ENCODE results near the gene F13A1.

F13A1 gene

DNA sequence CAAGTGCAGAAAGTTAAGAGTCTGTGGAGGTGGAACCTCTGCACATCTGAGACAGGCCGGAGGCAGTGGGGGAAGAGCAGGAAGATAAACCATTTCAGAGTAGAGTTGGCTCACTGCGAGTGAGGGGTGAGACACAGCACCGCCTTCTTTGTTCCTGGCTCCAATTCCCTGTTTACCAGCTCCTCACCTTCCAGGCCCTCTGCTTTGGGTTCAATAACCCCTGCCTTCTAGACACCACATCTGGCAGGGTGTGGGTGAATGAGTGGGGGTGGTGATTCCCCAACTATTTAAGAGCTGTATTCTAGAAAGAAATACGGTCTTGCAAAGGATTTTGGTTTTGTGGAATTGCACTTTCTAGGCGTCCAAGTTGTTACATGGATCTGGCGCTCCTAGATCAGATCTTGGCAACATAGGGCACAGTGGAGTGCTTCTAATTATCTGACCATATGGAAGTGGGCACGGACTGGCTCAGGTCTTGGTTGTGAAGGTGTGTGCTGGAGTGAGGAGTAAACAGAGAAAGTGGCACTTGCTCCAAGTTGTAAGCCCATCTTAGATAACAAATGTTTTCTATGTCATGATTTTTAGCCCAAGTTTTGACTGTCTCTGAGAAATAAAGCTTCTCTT, 172.2 kb downstream of the F13A1 start:
- Histone ChIP-seq H3K79me2 (ENCODE audit: insufficient read depth, low read length) (no peaks in the 10 kb centered on the region), H3K27me3 (ENCODE audit: low read length) (no peaks in the 10 kb centered on the region), H3F3A (ENCODE audit: insufficient read depth) (no peaks in the 10 kb centered on the region), H3K9me2 (replicated peaks; ENCODE audit: insufficient read depth, low read length) (no peaks in the 10 kb centered on the region), H4K20me1 (ENCODE audit: low read depth, low read length) (no peaks in the 10 kb centered on the region), H3K4me3 (ENCODE audit: insufficient read depth, low read length, poor library complexity, severe bottlenecking) (no peak overlapping the region), H2AFZ (ENCODE audit: low read depth, low read length, severe bottlenecking) (no peak overlapping the region), H3K9me3 (ENCODE audit: insufficient read depth, low read length) (no peaks in the 10 kb centered on the region), H3K4me2 (ENCODE audit: low read depth, low read length, poor library complexity, severe bottlenecking) (no peak overlapping the region), H3K27ac (ENCODE audit: low read depth, low read length) (no peak overlapping the region), H3K36me3 (ENCODE audit: low read length) (no peaks in the 10 kb centered on the region), H3K9ac (ENCODE audit: low read length) (no peak overlapping the region)
- TF ChIP-seq, protein P1, sequence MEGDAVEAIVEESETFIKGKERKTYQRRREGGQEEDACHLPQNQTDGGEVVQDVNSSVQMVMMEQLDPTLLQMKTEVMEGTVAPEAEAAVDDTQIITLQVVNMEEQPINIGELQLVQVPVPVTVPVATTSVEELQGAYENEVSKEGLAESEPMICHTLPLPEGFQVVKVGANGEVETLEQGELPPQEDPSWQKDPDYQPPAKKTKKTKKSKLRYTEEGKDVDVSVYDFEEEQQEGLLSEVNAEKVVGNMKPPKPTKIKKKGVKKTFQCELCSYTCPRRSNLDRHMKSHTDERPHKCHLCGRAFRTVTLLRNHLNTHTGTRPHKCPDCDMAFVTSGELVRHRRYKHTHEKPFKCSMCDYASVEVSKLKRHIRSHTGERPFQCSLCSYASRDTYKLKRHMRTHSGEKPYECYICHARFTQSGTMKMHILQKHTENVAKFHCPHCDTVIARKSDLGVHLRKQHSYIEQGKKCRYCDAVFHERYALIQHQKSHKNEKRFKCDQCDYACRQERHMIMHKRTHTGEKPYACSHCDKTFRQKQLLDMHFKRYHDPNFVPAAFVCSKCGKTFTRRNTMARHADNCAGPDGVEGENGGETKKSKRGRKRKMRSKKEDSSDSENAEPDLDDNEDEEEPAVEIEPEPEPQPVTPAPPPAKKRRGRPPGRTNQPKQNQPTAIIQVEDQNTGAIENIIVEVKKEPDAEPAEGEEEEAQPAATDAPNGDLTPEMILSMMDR (IDR thresholded peaks at IDR 0.05; ENCODE audit: insufficient read depth, low read length, poor library complexity, severe bottlenecking): no peak
- TF ChIP-seq EZH2phosphoT487 (conservative IDR thresholded peaks at IDR 0.05; ENCODE audit: low read length): no peak

DNA sequence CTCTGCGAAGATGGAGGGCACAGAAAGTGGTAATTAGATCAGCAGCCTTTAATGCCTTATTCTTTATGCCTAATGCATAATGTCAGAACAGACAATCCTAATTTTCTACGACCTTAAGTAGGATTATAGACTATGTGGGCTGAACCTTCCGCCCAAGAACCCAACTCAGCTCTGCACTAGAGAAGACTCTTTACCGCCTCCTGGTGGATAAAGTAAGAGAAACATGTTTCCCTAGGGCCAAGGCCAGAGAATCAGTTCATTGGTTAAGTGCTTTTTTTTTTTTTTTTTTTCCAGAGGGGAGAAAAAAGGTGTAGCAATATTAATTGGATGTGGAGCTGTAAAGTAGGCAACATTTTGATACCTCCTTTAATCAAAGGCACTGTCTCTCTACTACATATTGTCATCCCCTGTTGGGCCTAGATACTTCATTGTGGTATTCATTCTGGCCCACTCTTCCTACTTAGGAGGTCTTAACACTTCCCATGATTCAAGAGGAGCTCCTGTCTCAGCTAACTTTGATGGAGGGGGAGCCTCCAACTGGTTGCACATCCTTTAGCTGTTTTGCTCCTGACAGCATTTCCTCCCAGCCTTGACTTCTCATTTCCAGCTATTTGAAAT, 188.9 kb downstream of the F13A1 start:
- Histone ChIP-seq H3K9ac (ENCODE audit: low read length) (no peak overlapping the region), H3K4me2 (ENCODE audit: low read depth, low read length, poor library complexity, severe bottlenecking) (no peak overlapping the region), H3K9me3 (ENCODE audit: insufficient read depth, low read length) (no peaks in the 10 kb centered on the region), H3K9me2 (replicated peaks; ENCODE audit: insufficient read depth, low read length) (no peaks in the 10 kb centered on the region), H3K79me2 (ENCODE audit: insufficient read depth, low read length) (no peaks in the 10 kb centered on the region), H3K36me3 (ENCODE audit: low read length) (no peaks in the 10 kb centered on the region), H3F3A (ENCODE audit: insufficient read depth) (no peaks in the 10 kb centered on the region), H3K27me3 (ENCODE audit: low read length) (no peaks in the 10 kb centered on the region), H3K4me3 (ENCODE audit: insufficient read depth, low read length, poor library complexity, severe bottlenecking) (no peak overlapping the region), H4K20me1 (ENCODE audit: low read depth, low read length) (no peaks in the 10 kb centered on the region), H2AFZ (ENCODE audit: low read depth, low read length, severe bottlenecking) (no peak overlapping the region), H3K27ac (ENCODE audit: low read depth, low read length) (no peak overlapping the region)
- TF ChIP-seq EZH2phosphoT487 (conservative IDR thresholded peaks at IDR 0.05; ENCODE audit: low read length): no peak
- TF ChIP-seq, protein P1 (IDR thresholded peaks at IDR 0.05; ENCODE audit: insufficient read depth, low read length, poor library complexity, severe bottlenecking): peak; percentile 91

GRCh38 chr6:6125495-6125894, 195.0 kb downstream of the F13A1 start:
- Histone ChIP-seq H2AFZ (ENCODE audit: low read depth, low read length, severe bottlenecking) (no peak overlapping the region), H3K9me3 (ENCODE audit: insufficient read depth, low read length) (no peaks in the 10 kb centered on the region), H4K20me1 (ENCODE audit: low read depth, low read length) (no peaks in the 10 kb centered on the region), H3F3A (ENCODE audit: insufficient read depth) (no peaks in the 10 kb centered on the region), H3K4me2 (ENCODE audit: low read depth, low read length, poor library complexity, severe bottlenecking) (no peak overlapping the region), H3K27me3 (ENCODE audit: low read length) (no peaks in the 10 kb centered on the region), H3K9ac (ENCODE audit: low read length) (no peak overlapping the region), H3K27ac (ENCODE audit: low read depth, low read length) (no peak overlapping the region), H3K4me3 (ENCODE audit: insufficient read depth, low read length, poor library complexity, severe bottlenecking) (no peak overlapping the region), H3K9me2 (replicated peaks; ENCODE audit: insufficient read depth, low read length) (no peaks in the 10 kb centered on the region), H3K79me2 (ENCODE audit: insufficient read depth, low read length) (no peaks in the 10 kb centered on the region), H3K36me3 (ENCODE audit: low read length) (no peaks in the 10 kb centered on the region)
- TF ChIP-seq, protein P1 (IDR thresholded peaks at IDR 0.05; ENCODE audit: insufficient read depth, low read length, poor library complexity, severe bottlenecking): no peak
- TF ChIP-seq EZH2phosphoT487 (conservative IDR thresholded peaks at IDR 0.05; ENCODE audit: low read length): no peak
